ENCODE measurements around the gene C3. TPM values are rescaled to one million over a fixed set of nuclear protein-coding genes. Genes with fewer than 3 reads are reported as not detected.

Gene C3
- total RNA-seq, 1 donor: 14.1 TPM

DNA sequence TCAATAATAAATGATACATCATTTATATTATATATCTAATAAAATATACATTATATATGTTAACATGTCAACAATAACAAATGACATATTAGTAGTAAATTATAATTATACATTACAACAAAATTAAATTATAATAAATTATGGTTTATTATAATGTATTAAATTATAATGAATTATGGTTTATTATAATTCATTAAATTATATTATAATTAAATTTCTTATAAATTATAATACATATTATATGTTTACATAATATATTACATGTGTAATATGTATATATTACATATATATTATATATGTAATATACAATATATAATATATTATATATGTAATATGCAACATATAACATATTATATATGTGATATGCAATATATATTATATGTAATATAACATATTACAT, 20.5 kb downstream of the C3 start:
- no peaks in the 10 kb centered on the region for H3K4me1 ChIP-seq (ENCODE audit: insufficient read depth, low read length)
- H3K9me3 ChIP-seq (ENCODE audit: low read depth, low read length): no peaks in the 10 kb centered on the region
- H3K4me2 ChIP-seq (ENCODE audit: insufficient read depth, low read length): no peak overlapping the region
- H3K79me2 ChIP-seq (ENCODE audit: insufficient read depth, low read length): no peaks in the 10 kb centered on the region
- H3K4me3 ChIP-seq (ENCODE audit: insufficient read depth, low read length): no peak overlapping the region
- H3K27me3 ChIP-seq (ENCODE audit: insufficient read depth, low read length): no peaks in the 10 kb centered on the region
- DNase-seq (ENCODE audit: insufficient read length, low spot score, missing footprints): no peak
- TF ChIP-seq, protein P1, sequence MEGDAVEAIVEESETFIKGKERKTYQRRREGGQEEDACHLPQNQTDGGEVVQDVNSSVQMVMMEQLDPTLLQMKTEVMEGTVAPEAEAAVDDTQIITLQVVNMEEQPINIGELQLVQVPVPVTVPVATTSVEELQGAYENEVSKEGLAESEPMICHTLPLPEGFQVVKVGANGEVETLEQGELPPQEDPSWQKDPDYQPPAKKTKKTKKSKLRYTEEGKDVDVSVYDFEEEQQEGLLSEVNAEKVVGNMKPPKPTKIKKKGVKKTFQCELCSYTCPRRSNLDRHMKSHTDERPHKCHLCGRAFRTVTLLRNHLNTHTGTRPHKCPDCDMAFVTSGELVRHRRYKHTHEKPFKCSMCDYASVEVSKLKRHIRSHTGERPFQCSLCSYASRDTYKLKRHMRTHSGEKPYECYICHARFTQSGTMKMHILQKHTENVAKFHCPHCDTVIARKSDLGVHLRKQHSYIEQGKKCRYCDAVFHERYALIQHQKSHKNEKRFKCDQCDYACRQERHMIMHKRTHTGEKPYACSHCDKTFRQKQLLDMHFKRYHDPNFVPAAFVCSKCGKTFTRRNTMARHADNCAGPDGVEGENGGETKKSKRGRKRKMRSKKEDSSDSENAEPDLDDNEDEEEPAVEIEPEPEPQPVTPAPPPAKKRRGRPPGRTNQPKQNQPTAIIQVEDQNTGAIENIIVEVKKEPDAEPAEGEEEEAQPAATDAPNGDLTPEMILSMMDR (IDR thresholded peaks at IDR 0.05; ENCODE audit: extremely low read depth, low read depth, low read length): no peak
- H4K20me1 ChIP-seq (ENCODE audit: insufficient read depth, low read length): no peaks in the 10 kb centered on the region
- H2AFZ ChIP-seq (ENCODE audit: low read length): no peak overlapping the region
- H3K27ac ChIP-seq (ENCODE audit: low read depth, low read length): no peak overlapping the region
- no peaks in the 10 kb centered on the region for H3K36me3 ChIP-seq (ENCODE audit: insufficient read depth, low read length)

DNA sequence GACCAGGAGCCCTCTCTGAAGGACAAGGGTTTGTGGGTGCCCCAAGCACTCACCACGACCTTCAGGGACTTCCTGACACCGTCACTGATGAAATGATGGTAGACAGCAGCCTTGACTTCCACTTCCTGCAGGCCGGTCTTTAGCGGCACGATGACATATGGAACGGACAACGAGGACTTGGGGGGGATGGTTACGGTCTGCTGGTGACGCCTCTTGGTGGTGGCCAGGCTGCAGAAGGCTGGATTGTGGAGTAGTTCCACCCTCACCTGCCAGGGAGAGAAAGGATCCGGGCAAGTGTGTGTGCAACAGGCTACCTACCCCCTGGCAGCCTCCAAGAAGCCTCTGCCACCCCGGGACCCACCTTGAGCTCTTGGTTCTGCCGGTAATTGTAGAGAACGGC, 23.2 kb downstream of the C3 start:
- Histone ChIP-seq H4K20me1 (ENCODE audit: insufficient read depth, low read length) (no peaks in the 10 kb centered on the region), H2AFZ (ENCODE audit: low read length) (no peak overlapping the region), H3K4me3 (ENCODE audit: insufficient read depth, low read length) (no peak overlapping the region), H3K27me3 (ENCODE audit: insufficient read depth, low read length) (no peaks in the 10 kb centered on the region), H3K27ac (ENCODE audit: low read depth, low read length) (no peak overlapping the region), H3K79me2 (ENCODE audit: insufficient read depth, low read length) (no peaks in the 10 kb centered on the region), H3K9me3 (ENCODE audit: low read depth, low read length) (no peaks in the 10 kb centered on the region), H3K4me1 (ENCODE audit: insufficient read depth, low read length) (no peaks in the 10 kb centered on the region), H3K36me3 (ENCODE audit: insufficient read depth, low read length) (no peaks in the 10 kb centered on the region), H3K4me2 (ENCODE audit: insufficient read depth, low read length) (no peak overlapping the region)
- TF ChIP-seq, protein P1 (IDR thresholded peaks at IDR 0.05; ENCODE audit: extremely low read depth, low read depth, low read length): no peak
- no peak for DNase-seq (ENCODE audit: insufficient read length, low spot score, missing footprints)

DNA sequence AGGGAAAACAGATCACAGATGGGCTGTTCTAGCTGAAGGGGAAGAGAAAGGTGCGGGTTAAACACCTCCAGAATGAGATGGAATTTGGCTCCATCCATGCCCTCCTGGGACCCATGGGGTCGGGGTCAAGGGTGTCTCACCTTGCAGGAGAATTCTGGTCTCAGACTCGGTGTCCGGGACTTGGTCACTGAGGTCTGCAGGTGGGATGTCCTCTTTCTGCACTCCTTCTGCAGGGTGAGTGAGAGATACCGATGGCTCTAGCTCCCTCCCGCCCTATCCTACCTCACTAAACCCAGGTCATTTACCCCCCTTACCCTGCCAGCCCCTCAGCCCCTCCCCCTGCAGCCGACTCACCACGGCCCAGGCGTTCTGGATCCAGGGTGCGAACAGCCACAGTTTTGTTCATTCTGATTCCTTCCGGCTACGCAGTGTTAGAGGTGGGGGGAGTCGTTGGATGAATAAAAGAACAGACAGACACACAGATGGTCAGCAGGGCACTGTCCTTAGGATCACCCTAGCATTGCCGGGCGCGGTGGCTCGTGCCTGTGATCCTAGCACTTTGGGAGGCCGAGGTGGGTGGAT, 24.1 kb downstream of the C3 start:
- no peak overlapping the region for H2AFZ ChIP-seq (ENCODE audit: low read length)

DNA sequence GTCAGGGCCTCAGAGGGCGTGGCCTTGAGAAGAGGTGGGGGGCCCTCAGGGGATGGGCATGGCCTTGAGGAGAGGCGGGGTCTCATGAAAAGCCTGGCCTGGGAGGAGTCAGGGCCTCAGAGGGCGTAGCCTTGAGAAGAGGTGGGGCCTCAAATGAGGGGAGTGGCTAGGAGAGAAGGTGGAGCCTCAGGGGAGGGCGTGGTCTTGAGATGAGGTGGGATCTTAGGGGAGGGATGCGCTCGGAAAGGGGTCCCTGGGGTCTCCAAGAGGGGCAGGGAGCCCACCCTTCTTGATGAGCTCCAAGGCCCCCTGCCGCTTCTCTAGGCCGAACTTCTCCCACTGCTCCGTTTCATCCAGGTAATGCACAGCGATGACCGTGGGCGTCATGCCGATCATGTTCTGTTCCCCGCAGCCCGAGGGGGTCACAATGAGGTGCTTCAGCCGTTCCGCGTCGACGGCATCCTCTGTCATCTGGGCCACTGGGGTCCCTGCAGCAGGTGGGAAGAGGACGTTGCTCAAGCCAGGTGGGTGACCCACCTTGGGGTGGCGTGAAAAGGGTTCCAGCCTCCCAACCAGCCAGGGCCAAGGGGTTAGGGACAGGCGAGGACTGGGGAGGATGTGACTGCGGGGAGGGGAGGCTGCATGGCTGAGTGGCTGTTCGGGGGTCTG, 26.2 kb downstream of the C3 start:
- DNase-seq (ENCODE audit: insufficient read length, low spot score, missing footprints): no peak
- Histone ChIP-seq H3K4me3 (ENCODE audit: insufficient read depth, low read length) (no peak overlapping the region), H3K4me2 (ENCODE audit: insufficient read depth, low read length) (no peak overlapping the region)

More for the DNA sequence above, 24.1 kb downstream of the C3 start:
- no peak overlapping the region for H3K27ac ChIP-seq (ENCODE audit: low read depth, low read length)
- no peak overlapping the region for H3K4me2 ChIP-seq (ENCODE audit: insufficient read depth, low read length)
- TF ChIP-seq, protein P1 (IDR thresholded peaks at IDR 0.05; ENCODE audit: extremely low read depth, low read depth, low read length): no peak
- H3K79me2 ChIP-seq (ENCODE audit: insufficient read depth, low read length): no peaks in the 10 kb centered on the region
- no peaks in the 10 kb centered on the region for H3K36me3 ChIP-seq (ENCODE audit: insufficient read depth, low read length)
- H3K4me1 ChIP-seq (ENCODE audit: insufficient read depth, low read length): no peaks in the 10 kb centered on the region
- H3K9me3 ChIP-seq (ENCODE audit: low read depth, low read length): no peaks in the 10 kb centered on the region
- no peak for DNase-seq (ENCODE audit: insufficient read length, low spot score, missing footprints)
- H3K4me3 ChIP-seq (ENCODE audit: insufficient read depth, low read length): no peak overlapping the region
- no peaks in the 10 kb centered on the region for H4K20me1 ChIP-seq (ENCODE audit: insufficient read depth, low read length)
- H3K27me3 ChIP-seq (ENCODE audit: insufficient read depth, low read length): no peaks in the 10 kb centered on the region

More for the DNA sequence above, 26.2 kb downstream of the C3 start:
- Histone ChIP-seq H3K9me3 (ENCODE audit: low read depth, low read length) (no peaks in the 10 kb centered on the region), H4K20me1 (ENCODE audit: insufficient read depth, low read length) (no peaks in the 10 kb centered on the region), H3K27ac (ENCODE audit: low read depth, low read length) (no peak overlapping the region), H3K4me1 (ENCODE audit: insufficient read depth, low read length) (no peaks in the 10 kb centered on the region), H2AFZ (ENCODE audit: low read length) (no peak overlapping the region), H3K27me3 (ENCODE audit: insufficient read depth, low read length) (peaks cover 3% of the 10 kb centered on the region), H3K36me3 (ENCODE audit: insufficient read depth, low read length) (no peaks in the 10 kb centered on the region), H3K79me2 (ENCODE audit: insufficient read depth, low read length) (no peaks in the 10 kb centered on the region)
- TF ChIP-seq, protein P1 (IDR thresholded peaks at IDR 0.05; ENCODE audit: extremely low read depth, low read depth, low read length): no peak
